GM12878 (cell line): Measurements from ENCODE around the gene AIF1L. TPM values are rescaled to one million over a fixed set of nuclear protein-coding genes. Genes with fewer than 3 reads are reported as not detected.

Experiments
- ATAC-seq: fragments of 200-7000 bp; cut with Tn5 transposase; 3 replicates; pipeline ENCODE4 v1.9.1; 2020; ENCODE audit warnings: mild to moderate bottlenecking, moderate library complexity
- BruUV-seq: library from RNA; stranded (reverse); fragments of 400-500 nt; replicated peaks from 2 replicates; lab custom pipeline; 2021; lab: Mats Ljungman, UMichigan
- CTCF ChIA-PET: fragments of 300-600 bp; sonication (Branson Sonifier 250); formaldehyde crosslinking; extraction: SDS; loops from one replicate; lab custom pipeline; 2021; ENCODE audit warnings: inconsistent platforms; lab: Yijun Ruan, JAX
- POLR2A ChIA-PET: fragments of 350-600 bp; formaldehyde crosslinking; extraction: SDS; loops from one replicate; lab custom pipeline; 2021; ENCODE audit warnings: inconsistent platforms; lab: Charles Lee
- RAD21 ChIA-PET: fragments of 300-600 bp; sonication (Branson Sonifier 250); formaldehyde crosslinking; loops from one replicate; lab custom pipeline; 2023; ENCODE audit warnings: antibody characterized with exemption; ENCODE audit not compliant: unreplicated experiment; lab: Charles Lee
- SMC1A ChIA-PET: fragments of 300-600 bp; sonication (Branson Sonifier 250); formaldehyde crosslinking; loops from one replicate; lab custom pipeline; 2023; ENCODE audit not compliant: unreplicated experiment, uncharacterized antibody; lab: Charles Lee
- DNase-seq: peaks from one replicate; pipeline ENCODE4 v3.0.0-alpha.2; 2011; ENCODE audit warnings: low read depth, low spot score
- FAIRE-seq: peaks from 3 replicates; lab custom pipeline; 2011; peaks lifted over from hg19 to GRCh38; lab: Jason Lieb, UNC
- H2AFZ ChIP-seq: 2 replicates; pipeline ENCODE4 v1.6.0; 2011; ENCODE audit warnings: low read depth, low read length, control low read depth; ENCODE audit not compliant: control insufficient read depth
- H3K27ac ChIP-seq: 2 replicates; pipeline ENCODE4 v1.5.1; 2011; ENCODE audit warnings: control low read depth; ENCODE audit not compliant: control insufficient read depth, insufficient read depth
- H3K27me3 ChIP-seq, 2 experiments: replicated peaks in 1 of 2; 2 replicates each; pipeline versions ENCODE4 v1.6.0 to v1.6.1; 2011; ENCODE audit warnings: low read length in 1 of 2; ENCODE audit not compliant: control insufficient read depth in 2 of 2, insufficient read depth in 2 of 2
- H3K36me3 ChIP-seq, 2 experiments: 2 replicates each; pipeline ENCODE4 v1.5.1; 2011; ENCODE audit warnings: low read length in 1 of 2; ENCODE audit not compliant: control insufficient read depth in 2 of 2, insufficient read depth in 2 of 2
- H3K4me1 ChIP-seq: 2 replicates; pipeline ENCODE4 v1.6.1; 2011; ENCODE audit warnings: mild to moderate bottlenecking, low read length, moderate library complexity, mixed read lengths; ENCODE audit not compliant: control insufficient read depth, insufficient read depth
- H3K4me2 ChIP-seq: 2 replicates; pipeline ENCODE4 v1.6.0; 2011; ENCODE audit warnings: control low read depth; ENCODE audit not compliant: control insufficient read depth, insufficient read depth
- H3K4me3 ChIP-seq: fragments of 200-600 bp; sonication (generic); 2 replicates; pipeline ENCODE4 v1.5.1; 2016
- H3K79me2 ChIP-seq: 2 replicates; pipeline ENCODE4 v1.6.0; 2011; ENCODE audit warnings: low read length; ENCODE audit not compliant: control insufficient read depth, insufficient read depth
- H3K9ac ChIP-seq: 2 replicates; pipeline ENCODE4 v1.8.0; 2011; ENCODE audit warnings: low read length, control low read depth, mixed read lengths; ENCODE audit not compliant: control insufficient read depth, insufficient read depth
- H3K9me3 ChIP-seq: replicated peaks from 3 replicates; pipeline ENCODE4 v1.5.1; 2011; ENCODE audit warnings: mild to moderate bottlenecking, low read length; ENCODE audit not compliant: control insufficient read depth, insufficient read depth
- H4K20me1 ChIP-seq: 2 replicates; pipeline ENCODE4 v1.6.0; 2011; ENCODE audit not compliant: control insufficient read depth, insufficient read depth
- ATF2 ChIP-seq: IDR thresholded peaks from 2 replicates; pipeline ENCODE4 v1.6.1; 2012; ENCODE audit warnings: low read length, inconsistent platforms
- CREB1 ChIP-seq: IDR thresholded peaks from 2 replicates; pipeline ENCODE4 v1.6.1; 2012; ENCODE audit warnings: low read depth, mild to moderate bottlenecking, inconsistent platforms
- ELK1 ChIP-seq: IDR thresholded peaks from 2 replicates; pipeline ENCODE4 v1.6.1; 2012; ENCODE audit warnings: low read depth, low read length, improper control_type of control experiment
- KLF5 ChIP-seq: fragments of 450-650 bp; IDR thresholded peaks from 2 replicates; pipeline ENCODE4 v1.6.1; 2014; ENCODE audit warnings: mild to moderate bottlenecking; ENCODE audit not compliant: partially characterized antibody
- MEF2A ChIP-seq: IDR thresholded peaks from 2 replicates; pipeline ENCODE4 v1.6.1; 2011; ENCODE audit warnings: low read depth, mild to moderate bottlenecking, low read length, moderate library complexity; ENCODE audit not compliant: insufficient read depth
- NFYA ChIP-seq: IDR thresholded peaks from 2 replicates; pipeline ENCODE4 v1.6.1; 2011; ENCODE audit warnings: low read depth, mild to moderate bottlenecking, low read length, improper control_type of control experiment, borderline replicate concordance
- NFYB ChIP-seq: IDR thresholded peaks from 2 replicates; pipeline ENCODE4 v1.6.1; 2011; ENCODE audit warnings: low read depth, mild to moderate bottlenecking, low read length, improper control_type of control experiment, moderate library complexity; ENCODE audit not compliant: insufficient read depth
- PBX3 ChIP-seq: IDR thresholded peaks from 2 replicates; pipeline ENCODE4 v1.6.1; 2011; ENCODE audit warnings: mild to moderate bottlenecking, low read depth, low read length, moderate library complexity; ENCODE audit not compliant: insufficient replicate concordance
- POLR2AphosphoS2 ChIP-seq: IDR thresholded peaks from 2 replicates; pipeline ENCODE4 v1.6.1; 2011; ENCODE audit warnings: low read depth, mild to moderate bottlenecking, low read length, improper control_type of control experiment, moderate library complexity
- RAD21 ChIP-seq: IDR thresholded peaks from 2 replicates; pipeline ENCODE4 v1.6.1; 2011; ENCODE audit warnings: mild to moderate bottlenecking, low read depth, low read length, moderate library complexity; ENCODE audit not compliant: insufficient read depth
- TCF12 ChIP-seq: IDR thresholded peaks from 2 replicates; pipeline ENCODE4 v1.6.1; 2011; ENCODE audit warnings: low read depth, mild to moderate bottlenecking, low read length
- ZBED1 ChIP-seq: IDR thresholded peaks from 2 replicates; pipeline ENCODE4 v1.6.1; 2016; ENCODE audit warnings: borderline replicate concordance
- ZBTB33 ChIP-seq: fragments of 450-650 bp; IDR thresholded peaks from 2 replicates; pipeline ENCODE4 v1.6.1; 2017; ENCODE audit warnings: mild to moderate bottlenecking
- WGBS: methylation state at CpG from one replicate; pipeline ENCODE4 v1.1.6; 2016; ENCODE audit warnings: low lambda C conversion rate; ENCODE audit not compliant: insufficient replicate concordance, insufficient coverage; ENCODE audit errors: missing lambda C conversion rate; 5-methylcytosine and 5-hydroxymethylcytosine counted together
- in situ Hi-C: fragments of 300-500 bp; cut with MboI; formaldehyde crosslinking; loops from 9 replicates; pipeline ENCODE4 v1.14.3; 2018; ENCODE audit warnings: mixed read lengths
- intact Hi-C: fragments of 100-400 bp; cut with micrococcal nuclease; formaldehyde crosslinking; loops from one replicate; pipeline ENCODE4 v1.14.2; 2022; ENCODE audit not compliant: unreplicated experiment
- polyA plus RNA-seq, 11 experiments: library from polyadenylated mRNA; depleted of rRNA in 4 of 11; unstranded in 6 of 11; stranded (reverse) in 5 of 11; fragments of >200 nt; fragmentation: Nextera tagmentation in 4 of 11; fragmentation: Illumina TruSeq in 1 of 11; extraction: Ambion mirVana in 4 of 11; extraction: Trizol in 1 of 11; gene quantifications; 1 replicate in 1 of 11; 2 replicates in 10 of 11; pipeline versions ENCODE4 v1.2.1 to v1.2.3, GENCODE V29; 2011 to 2016; ENCODE audit warnings: inconsistent platforms in 2 of 11, missing spikeins in 2 of 11, low read depth in 1 of 11
- total RNA-seq, 4 experiments: library from RNA; depleted of rRNA in 3 of 4; stranded (reverse); fragments of >200 nt in 3 of 4; fragmentation: Illumina TruSeq in 1 of 4; extraction: Trizol in 1 of 4; gene quantifications; 2 replicates each; pipeline versions ENCODE4 v1.2.1 to v1.2.3, GENCODE V29; 2013 to 2021
- TF ChIP-seq, protein P1 (sequence below): fragments of 450-650 bp; IDR thresholded peaks from 2 replicates; pipeline ENCODE4 v1.6.1; 2016; ENCODE audit warnings: mild to moderate bottlenecking, moderate library complexity, borderline replicate concordance
- TF ChIP-seq, protein P2 (sequence below): IDR thresholded peaks from 2 replicates; pipeline ENCODE4 v1.6.1; 2012; ENCODE audit warnings: low read depth, low read length, improper control_type of control experiment

AIF1L gene
- total and polyA plus RNA-seq, 10 of the 15 experiments (the other 5 are each of a cell fraction or from before 2014, with no cell fraction given), result 0.07 to 0.15 (median 0.08) TPM; not detected in 7

GRCh38 chr9:131097948-131098278 lies 1.6 kb downstream of the AIF1L start:
- Histone ChIP-seq H3K9ac (no peak overlapping the region), H3K79me2 (no peaks in the 10 kb centered on the region), H2AFZ (no peak overlapping the region), H3K27ac (no peak overlapping the region), H3K27me3 (peaks cover 8 to 13% of the 10 kb centered on the region in 2 experiments; a peak in 3 of 4 replicates), H3K4me1 (no peaks in the 10 kb centered on the region; the same call in 1 of the 2 replicates), H4K20me1 (no peaks in the 10 kb centered on the region), H3K4me3 (no peak overlapping the region), H3K9me3 (no peaks in the 10 kb centered on the region), H3K36me3 (no peaks in the 10 kb centered on the region), H3K4me2 (no peak overlapping the region)
- BruUV-seq, result no TSS peak
- ATAC-seq (no peak), FAIRE-seq (no peak), DNase-seq (no peak)
- ChIA-PET CTCF (no interaction called here), RAD21 (no interaction called here), POLR2A (no interaction called here), SMC1A (no interaction called here)
- 70% methylated on average over 8 of the region's 8 CpGs for WGBS
- intact Hi-C loops, result no loop called here
- in situ Hi-C loops, result no loop called here
- TF ChIP-seq, protein P1, sequence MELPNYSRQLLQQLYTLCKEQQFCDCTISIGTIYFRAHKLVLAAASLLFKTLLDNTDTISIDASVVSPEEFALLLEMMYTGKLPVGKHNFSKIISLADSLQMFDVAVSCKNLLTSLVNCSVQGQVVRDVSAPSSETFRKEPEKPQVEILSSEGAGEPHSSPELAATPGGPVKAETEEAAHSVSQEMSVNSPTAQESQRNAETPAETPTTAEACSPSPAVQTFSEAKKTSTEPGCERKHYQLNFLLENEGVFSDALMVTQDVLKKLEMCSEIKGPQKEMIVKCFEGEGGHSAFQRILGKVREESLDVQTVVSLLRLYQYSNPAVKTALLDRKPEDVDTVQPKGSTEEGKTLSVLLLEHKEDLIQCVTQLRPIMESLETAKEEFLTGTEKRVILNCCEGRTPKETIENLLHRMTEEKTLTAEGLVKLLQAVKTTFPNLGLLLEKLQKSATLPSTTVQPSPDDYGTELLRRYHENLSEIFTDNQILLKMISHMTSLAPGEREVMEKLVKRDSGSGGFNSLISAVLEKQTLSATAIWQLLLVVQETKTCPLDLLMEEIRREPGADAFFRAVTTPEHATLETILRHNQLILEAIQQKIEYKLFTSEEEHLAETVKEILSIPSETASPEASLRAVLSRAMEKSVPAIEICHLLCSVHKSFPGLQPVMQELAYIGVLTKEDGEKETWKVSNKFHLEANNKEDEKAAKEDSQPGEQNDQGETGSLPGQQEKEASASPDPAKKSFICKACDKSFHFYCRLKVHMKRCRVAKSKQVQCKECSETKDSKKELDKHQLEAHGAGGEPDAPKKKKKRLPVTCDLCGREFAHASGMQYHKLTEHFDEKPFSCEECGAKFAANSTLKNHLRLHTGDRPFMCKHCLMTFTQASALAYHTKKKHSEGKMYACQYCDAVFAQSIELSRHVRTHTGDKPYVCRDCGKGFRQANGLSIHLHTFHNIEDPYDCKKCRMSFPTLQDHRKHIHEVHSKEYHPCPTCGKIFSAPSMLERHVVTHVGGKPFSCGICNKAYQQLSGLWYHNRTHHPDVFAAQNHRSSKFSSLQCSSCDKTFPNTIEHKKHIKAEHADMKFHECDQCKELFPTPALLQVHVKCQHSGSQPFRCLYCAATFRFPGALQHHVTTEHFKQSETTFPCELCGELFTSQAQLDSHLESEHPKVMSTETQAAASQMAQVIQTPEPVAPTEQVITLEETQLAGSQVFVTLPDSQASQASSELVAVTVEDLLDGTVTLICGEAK, result no peak
- no peak for TF ChIP-seq NFYB
- TF ChIP-seq KLF5, result no peak
- no peak for TF ChIP-seq RAD21
- TF ChIP-seq POLR2AphosphoS2, result no peak
- TF ChIP-seq TCF12, result no peak
- no peak for TF ChIP-seq ZBED1
- no peak for TF ChIP-seq CREB1
- no peak for TF ChIP-seq ZBTB33
- no peak for TF ChIP-seq ATF2
- TF ChIP-seq ELK1, result no peak
- TF ChIP-seq PBX3, result no peak
- TF ChIP-seq NFYA, result no peak
- TF ChIP-seq, protein P2, sequence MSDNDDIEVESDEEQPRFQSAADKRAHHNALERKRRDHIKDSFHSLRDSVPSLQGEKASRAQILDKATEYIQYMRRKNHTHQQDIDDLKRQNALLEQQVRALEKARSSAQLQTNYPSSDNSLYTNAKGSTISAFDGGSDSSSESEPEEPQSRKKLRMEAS, result no peak
- no peak for TF ChIP-seq MEF2A
